Lower lobe of right lung (tissue), 2 donors: ENCODE results near the gene ZNF443. TPM values are rescaled to one million over a fixed set of nuclear protein-coding genes. Genes with fewer than 3 reads are reported as not detected.

ENCODE experiments used
- ATAC-seq, 2 donors: fragments of 200-7000 bp; cut with Tn5 transposase; one replicate each; pipeline ENCODE4 v1.9.1; 2020 to 2022; ENCODE audit warnings: mild to moderate bottlenecking in 2 of 2, moderate library complexity in 2 of 2
- DNase-seq: peaks from one replicate; pipeline ENCODE4 v3.0.0-alpha.2; 2020
- H3K27ac ChIP-seq: fragments of 200-600 bp; one replicate; pipeline ENCODE4 v1.8.0; 2022
- H3K27me3 ChIP-seq: fragments of 200-600 bp; one replicate; pipeline ENCODE4 v1.8.0; 2022; ENCODE audit warnings: low read depth
- H3K36me3 ChIP-seq: fragments of 200-600 bp; one replicate; pipeline ENCODE4 v1.8.0; 2022; ENCODE audit warnings: mild to moderate bottlenecking
- H3K4me1 ChIP-seq: fragments of 200-600 bp; one replicate; pipeline ENCODE4 v1.8.0; 2022
- H3K4me3 ChIP-seq: fragments of 200-600 bp; one replicate; pipeline ENCODE4 v1.8.0; 2022; ENCODE audit warnings: mild to moderate bottlenecking
- H3K9me3 ChIP-seq: fragments of 200-600 bp; one replicate; pipeline ENCODE4 v1.8.0; 2022
- CTCF ChIP-seq: fragments of 200-600 bp; IDR thresholded peaks from one replicate; pipeline ENCODE4 v1.8.0; 2022; ENCODE audit warnings: antibody characterized with exemption, mild to moderate bottlenecking
- intact Hi-C: fragments of 100-400 bp; cut with DNase I; formaldehyde crosslinking; loops from one replicate; pipeline ENCODE4 v1.11.0; 2022
- total RNA-seq: library from RNA; stranded (reverse); fragmentation: NEBNext Ultra II Directional; extraction: Animal tissue kit (Norgen Biotek cat#: 25700); gene quantifications from one replicate; pipeline ENCODE4 v1.2.1, GENCODE V29; 2021
- donor health status: DM: no; HTN: yes; CAD: no; lungs with severe emphysema.

The ZNF443 gene
- total RNA-seq, 1 donor from 2014 or later: 3.3 TPM

- DNase-seq: no peak
- no peaks in the 10 kb centered on the region for H3K4me1 ChIP-seq
- no peaks in the 10 kb centered on the region for H3K27me3 ChIP-seq
- no peak overlapping the region for H3K27ac ChIP-seq
- peaks cover 19% of the 10 kb centered on the region for H3K36me3 ChIP-seq
- no peak for TF ChIP-seq CTCF
- intact Hi-C loops: no loop called here
- H3K4me3 ChIP-seq: no peak overlapping the region
- H3K9me3 ChIP-seq: peaks cover 38% of the 10 kb centered on the region
- ATAC-seq: no peak
Measured at GRCh38 chr19:12380444-12380737, 60.4 kb downstream of the ZNF443 start.

- Histone ChIP-seq H3K27me3 (no peaks in the 10 kb centered on the region), H3K4me3 (no peak overlapping the region), H3K27ac (no peak overlapping the region), H3K36me3 (peaks cover 19% of the 10 kb centered on the region), H3K9me3 (peaks cover 38% of the 10 kb centered on the region), H3K4me1 (no peaks in the 10 kb centered on the region)
- no peak for TF ChIP-seq CTCF
- ATAC-seq (no peak), DNase-seq (no peak)
- intact Hi-C loops: no loop called here
Measured at GRCh38 chr19:12379732-12380443, 60.9 kb downstream of the ZNF443 start.

Other genes with a start within 250 kb of the ZNF443 start
- 12.8 TPM for gene ZNF44, start 146.1 kb downstream of the ZNF443 start, total RNA-seq
- 2.3 TPM for gene ZNF563, start 107.4 kb downstream of the ZNF443 start, total RNA-seq
- gene ZNF442, start 75.3 kb downstream of the ZNF443 start, total RNA-seq: 2.5 TPM
- 6.5 TPM for gene ZNF799, start 39.8 kb downstream of the ZNF443 start, total RNA-seq
- 3.9 TPM for gene ZNF709, start 43.8 kb upstream of the ZNF443 start, total RNA-seq
- gene ZNF564, start 110.5 kb upstream of the ZNF443 start, total RNA-seq: 15.4 TPM
- gene ZNF490, start 169.8 kb upstream of the ZNF443 start, total RNA-seq: 10.3 TPM
- 27.2 TPM for gene ZNF791, start 169.9 kb upstream of the ZNF443 start, total RNA-seq
- gene MAN2B1, start 225.7 kb upstream of the ZNF443 start, total RNA-seq: 251 TPM
- 8.6 TPM for gene WDR83, start 225.8 kb upstream of the ZNF443 start, total RNA-seq
- gene DHPS, start 240.9 kb upstream of the ZNF443 start, total RNA-seq: 77.0 TPM
- gene GNG14, start 247.0 kb upstream of the ZNF443 start, total RNA-seq: not detected